GM12875 (cell line): Measurements from ENCODE around the gene ATG5.

Source experiments
- H3K4me3 ChIP-seq: one replicate; pipeline ENCODE4 v1.5.1; 2011; ENCODE audit warnings: low read depth, low read length, control low read depth
- TF ChIP-seq, protein P1 (sequence below): IDR thresholded peaks from 2 replicates; pipeline ENCODE4 v1.5.1; 2011; ENCODE audit warnings: low read depth, mild to moderate bottlenecking, control low read depth, inconsistent platforms, low read length, moderate library complexity, borderline replicate concordance; ENCODE audit not compliant: insufficient read depth

The ATG5 gene

GRCh38 chr6:106290032-106290431 is 35.5 kb downstream of the ATG5 start:
- no peak overlapping the region for H3K4me3 ChIP-seq
- TF ChIP-seq, protein P1, sequence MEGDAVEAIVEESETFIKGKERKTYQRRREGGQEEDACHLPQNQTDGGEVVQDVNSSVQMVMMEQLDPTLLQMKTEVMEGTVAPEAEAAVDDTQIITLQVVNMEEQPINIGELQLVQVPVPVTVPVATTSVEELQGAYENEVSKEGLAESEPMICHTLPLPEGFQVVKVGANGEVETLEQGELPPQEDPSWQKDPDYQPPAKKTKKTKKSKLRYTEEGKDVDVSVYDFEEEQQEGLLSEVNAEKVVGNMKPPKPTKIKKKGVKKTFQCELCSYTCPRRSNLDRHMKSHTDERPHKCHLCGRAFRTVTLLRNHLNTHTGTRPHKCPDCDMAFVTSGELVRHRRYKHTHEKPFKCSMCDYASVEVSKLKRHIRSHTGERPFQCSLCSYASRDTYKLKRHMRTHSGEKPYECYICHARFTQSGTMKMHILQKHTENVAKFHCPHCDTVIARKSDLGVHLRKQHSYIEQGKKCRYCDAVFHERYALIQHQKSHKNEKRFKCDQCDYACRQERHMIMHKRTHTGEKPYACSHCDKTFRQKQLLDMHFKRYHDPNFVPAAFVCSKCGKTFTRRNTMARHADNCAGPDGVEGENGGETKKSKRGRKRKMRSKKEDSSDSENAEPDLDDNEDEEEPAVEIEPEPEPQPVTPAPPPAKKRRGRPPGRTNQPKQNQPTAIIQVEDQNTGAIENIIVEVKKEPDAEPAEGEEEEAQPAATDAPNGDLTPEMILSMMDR = no peak

DNA sequence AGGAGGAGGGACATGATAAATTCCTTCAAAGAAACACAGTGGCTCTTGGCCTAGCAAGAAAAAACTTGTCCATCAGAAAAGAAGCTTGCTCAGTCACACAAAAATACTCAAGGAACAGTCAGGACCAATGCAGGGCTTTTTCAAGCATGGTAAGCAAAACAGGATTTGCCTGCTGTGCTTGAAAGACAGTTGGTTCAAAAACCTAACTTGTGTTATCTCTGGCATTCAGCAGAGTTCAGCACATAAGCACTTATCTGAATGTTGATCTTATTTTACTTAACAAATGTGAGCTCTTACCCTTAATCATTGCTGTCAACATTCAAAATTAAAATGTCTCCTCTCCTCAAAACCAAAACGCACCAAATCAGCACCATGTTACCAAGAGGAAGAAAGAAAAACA is 38.3 kb downstream of the ATG5 start:
- no peak overlapping the region for H3K4me3 ChIP-seq
- TF ChIP-seq, protein P1 = no peak

DNA sequence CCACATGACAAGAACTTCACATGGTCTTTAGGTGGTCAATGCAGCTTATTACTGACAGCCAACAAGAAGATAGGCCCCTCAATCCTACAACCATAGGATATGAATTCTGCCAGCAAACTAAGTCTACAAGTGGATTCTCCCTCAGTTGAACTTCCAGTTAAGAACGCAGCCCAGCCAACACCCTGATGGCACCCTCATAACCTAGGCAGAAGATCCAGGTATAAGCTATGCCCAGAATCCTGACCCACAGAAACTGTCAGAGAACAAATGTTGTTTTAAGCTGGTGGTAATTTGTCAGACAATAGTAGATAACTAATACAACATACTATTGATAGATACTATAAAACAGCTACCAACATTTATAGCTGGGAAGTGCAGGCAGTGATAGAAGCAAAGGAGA is 38.8 kb downstream of the ATG5 start:
- no peak overlapping the region for H3K4me3 ChIP-seq
- TF ChIP-seq, protein P1 = no peak

GRCh38 chr6:106283481-106283880 is 42.1 kb downstream of the ATG5 start:
- H3K4me3 ChIP-seq = no peak overlapping the region
- TF ChIP-seq, protein P1 = no peak

DNA sequence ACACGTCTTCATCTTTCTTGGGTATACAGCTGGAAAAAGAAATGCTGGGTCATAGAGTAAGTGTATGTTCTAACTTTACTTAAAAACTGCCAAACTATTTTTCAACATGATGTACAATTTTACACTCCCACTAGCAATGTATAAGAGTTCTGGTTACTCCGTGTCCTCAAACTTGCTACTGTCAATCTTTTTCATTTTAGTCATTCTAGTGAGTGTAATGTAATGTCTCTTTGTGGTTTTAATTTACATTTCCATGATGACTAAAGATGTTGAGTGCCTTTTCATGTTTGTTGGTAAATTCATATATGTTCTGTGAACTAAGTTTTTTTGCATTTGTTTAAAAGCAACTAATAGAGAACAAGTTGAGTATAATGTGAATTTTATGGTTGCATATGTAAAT is 43.9 kb downstream of the ATG5 start:
- TF ChIP-seq, protein P1 = no peak
- H3K4me3 ChIP-seq = no peak overlapping the region

- H3K4me3 ChIP-seq = no peak overlapping the region
- TF ChIP-seq, protein P1 = no peak
Observed at GRCh38 chr6:106281088-106281487, 44.5 kb downstream of the ATG5 start.

DNA sequence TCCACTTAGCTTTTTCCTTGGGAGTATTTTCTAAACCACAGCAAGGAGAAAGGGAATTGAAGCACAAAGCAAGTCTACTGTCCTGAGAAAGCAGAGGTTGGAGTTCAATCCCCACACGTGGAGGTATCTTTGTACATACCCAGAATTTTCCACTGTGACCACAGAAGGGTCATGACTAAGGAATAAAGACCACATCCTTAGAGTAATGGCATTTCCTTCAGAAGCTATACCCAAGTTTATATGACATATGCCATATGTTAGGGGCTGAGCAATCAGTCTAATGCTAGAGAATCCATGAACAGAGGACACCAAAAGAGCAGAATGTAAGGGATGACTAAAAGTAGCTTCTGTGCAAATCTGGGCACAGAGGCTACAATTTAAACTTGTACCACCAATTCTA is 46.4 kb downstream of the ATG5 start:
- TF ChIP-seq, protein P1 = no peak
- H3K4me3 ChIP-seq = no peak overlapping the region
